HepG2 (cell line): ENCODE results near the gene ANKZF1. TPM values are rescaled to one million over a fixed set of nuclear protein-coding genes. Genes with fewer than 3 reads are reported as not detected.

Experiments
- DNMT1 ChIP-seq: sonication (generic); formaldehyde crosslinking; IDR thresholded peaks from 2 replicates; pipeline ENCODE4 v1.5.1; 2020; ENCODE audit warnings: mild to moderate bottlenecking, missing genetic modification reagents
- HMGXB3 ChIP-seq: sonication (generic); formaldehyde crosslinking; IDR thresholded peaks from 2 replicates; pipeline ENCODE4 v1.4.0; 2020; ENCODE audit warnings: missing genetic modification reagents, borderline replicate concordance
- HMGXB4 ChIP-seq, 2 experiments: sonication (generic) in 1 of 2; formaldehyde crosslinking in 1 of 2; IDR thresholded peaks; 2 replicates each; pipeline versions ENCODE4 v1.4.0 to v1.6.1; 2018 to 2020; ENCODE audit warnings: missing genetic modification reagents in 2 of 2, borderline replicate concordance in 1 of 2, low read depth in 1 of 2, mild to moderate bottlenecking in 1 of 2, missing biosample characterization in 1 of 2
- MBNL3 ChIP-seq: fragments of 250-450 bp; sonication (Bioruptor Pico); conservative IDR thresholded peaks from 2 replicates; pipeline ENCODE4 v1.8.0; 2022; ENCODE audit warnings: mild to moderate bottlenecking, inconsistent platforms
- NFE2 ChIP-seq: sonication (generic); formaldehyde crosslinking; IDR thresholded peaks from 2 replicates; pipeline ENCODE4 v1.4.0; 2020; ENCODE audit warnings: missing genetic modification reagents
- NFYB ChIP-seq: sonication (generic); formaldehyde crosslinking; IDR thresholded peaks from 2 replicates; pipeline ENCODE4 v1.4.0; 2020; ENCODE audit warnings: missing genetic modification reagents
- SIX1 ChIP-seq: sonication (generic); formaldehyde crosslinking; IDR thresholded peaks from 2 replicates; pipeline ENCODE4 v1.4.0; 2020; ENCODE audit warnings: missing genetic modification reagents, borderline replicate concordance
- SKIL ChIP-seq: sonication (generic); formaldehyde crosslinking; IDR thresholded peaks from 2 replicates; pipeline ENCODE4 v1.8.0; 2022; ENCODE audit warnings: missing genetic modification reagents, mild to moderate bottlenecking, moderate library complexity, borderline replicate concordance
- SRF ChIP-seq: IDR thresholded peaks from 2 replicates; pipeline ENCODE4 v1.6.1; 2011; ENCODE audit warnings: mild to moderate bottlenecking, low read depth, low read length, moderate library complexity
- ZBTB3 ChIP-seq: sonication (generic); formaldehyde crosslinking; IDR thresholded peaks from 2 replicates; pipeline ENCODE4 v1.4.0; 2020; ENCODE audit warnings: low read depth, mild to moderate bottlenecking, moderate library complexity, missing genetic modification reagents, borderline replicate concordance
- ZFP36 ChIP-seq: fragments of 150-350 bp; IDR thresholded peaks from 2 replicates; pipeline ENCODE4 v1.6.1; 2018; ENCODE audit warnings: borderline replicate concordance, low read length, low read depth; ENCODE audit not compliant: partially characterized antibody
- ZNF24 ChIP-seq: fragments of 450-650 bp; IDR thresholded peaks from 2 replicates; pipeline ENCODE4 v1.6.1; 2017; ENCODE audit warnings: antibody characterized with exemption, mild to moderate bottlenecking
- ZNF296 ChIP-seq: sonication (generic); formaldehyde crosslinking; conservative IDR thresholded peaks from 2 replicates; pipeline ENCODE4 v1.5.0; 2020; ENCODE audit warnings: mild to moderate bottlenecking, missing genetic modification reagents
- ZNF337 ChIP-seq: sonication (generic); formaldehyde crosslinking; IDR thresholded peaks from 2 replicates; pipeline ENCODE4 v1.5.1; 2020; ENCODE audit warnings: missing genetic modification reagents, low read depth, mild to moderate bottlenecking, borderline replicate concordance
- ZNF367 ChIP-seq: sonication (generic); formaldehyde crosslinking; IDR thresholded peaks from 2 replicates; pipeline ENCODE4 v1.4.0; 2020; ENCODE audit warnings: missing genetic modification reagents, borderline replicate concordance
- ZNF430 ChIP-seq: sonication (generic); formaldehyde crosslinking; IDR thresholded peaks from 2 replicates; pipeline ENCODE4 v1.9.0; 2021; ENCODE audit warnings: mild to moderate bottlenecking, missing genetic modification reagents
- ZNF776 ChIP-seq: sonication (generic); formaldehyde crosslinking; IDR thresholded peaks from 2 replicates; pipeline ENCODE4 v1.4.0; 2020; ENCODE audit warnings: mild to moderate bottlenecking, missing genetic modification reagents
- polyA plus RNA-seq, 8 experiments: library from polyadenylated mRNA; depleted of rRNA in 3 of 8; stranded (reverse) in 7 of 8; unstranded in 1 of 8; fragments of >200 nt; fragmentation: Illumina TruSeq in 4 of 8; extraction: Trizol in 4 of 8; gene quantifications; 2 replicates each; pipeline versions ENCODE4 v1.2.1 to v1.2.3, GENCODE V29; 2011 to 2016; ENCODE audit warnings: low read depth in 4 of 8, missing spikeins in 1 of 8, mixed read lengths in 1 of 8; ENCODE audit not compliant: insufficient read depth in 1 of 8
- total RNA-seq, 5 experiments: library from RNA; depleted of rRNA; stranded (reverse); fragments of >200 nt; fragmentation: Illumina TruSeq; extraction: Trizol; gene quantifications; 2 replicates each; pipeline ENCODE4 v1.2.3, GENCODE V29; 2016; ENCODE audit warnings: low read depth in 1 of 5

Gene ANKZF1
- total and polyA plus RNA-seq, 2 of the 13 experiments (the other 11 are each of a cell fraction or from before 2014, with no cell fraction given): 25.3 to 128 TPM

GRCh38 chr2:219277703-219278654, 48.4 kb downstream of the ANKZF1 start (continued):
- TF ChIP-seq SKIL (CRISPR knock-in tag) (no peak), ZNF776 (no peak), NFE2 (no peak), ZNF24 (no peak), DNMT1 (CRISPR knock-in tag) (no peak), NFYB (CRISPR knock-in tag) (no peak), ZNF367 (no peak), HMGXB4 (CRISPR knock-in tag; IDR thresholded peaks at IDR 0.05; ENCODE audit: borderline replicate concordance in 1 of 2, low read depth in 1 of 2) (peak; percentile 90 to 93), ZNF337 (CRISPR knock-in tag) (no peak), MBNL3 (CRISPR knock-in tag) (no peak), ZNF430 (CRISPR knock-in tag) (no peak), HMGXB3 (CRISPR knock-in tag) (no peak), SIX1 (CRISPR knock-in tag) (0 out of 2 replicates have a peak, but pooled peaks have one; percentile 25), ZFP36 (no peak), SRF (no peak), ZNF296 (CRISPR knock-in tag) (no peak), ZBTB3 (CRISPR knock-in tag) (no peak)
